Thyroid gland (tissue), 4 donors: ENCODE data around the gene MAL. TPM values are rescaled to one million over a fixed set of nuclear protein-coding genes. Genes with fewer than 3 reads are reported as not detected.
A peak's percentile ranks its signal among the peaks of the same experiment; 100 is the strongest.

Experiments
- DNase-seq, 2 donors: peaks; one replicate each; pipeline ENCODE4 v3.0.0-alpha.2; 2019
- H3K27ac ChIP-seq, 3 donors: fragments of 200-600 bp; sonication (generic); 1 replicate in 2 of 3; 2 replicates in 1 of 3; pipeline ENCODE4 v1.5.1; 2016 to 2019; ENCODE audit warnings: mild to moderate bottlenecking in 1 of 3, moderate library complexity in 1 of 3
- H3K27me3 ChIP-seq: fragments of 200-600 bp; sonication (generic); one replicate; pipeline ENCODE4 v1.5.1; 2019
- H3K36me3 ChIP-seq, 2 donors: fragments of 200-600 bp; sonication (generic); one replicate each; pipeline ENCODE4 v1.5.1; 2016 to 2019
- H3K4me1 ChIP-seq, 2 donors: fragments of 200-600 bp; sonication (generic); one replicate each; pipeline ENCODE4 v1.5.1; 2017 to 2019
- H3K4me3 ChIP-seq, 3 donors: fragments of 200-600 bp; sonication (generic); replicated peaks in 1 of 3; 1 replicate in 2 of 3; 2 replicates in 1 of 3; pipeline ENCODE4 v1.5.1; 2016; ENCODE audit warnings: mild to moderate bottlenecking in 1 of 3
- H3K9me3 ChIP-seq: fragments of 200-600 bp; sonication (generic); one replicate; pipeline ENCODE4 v1.5.1; 2017
- POLR2A ChIP-seq, 2 donors: fragments of 450-650 bp; IDR thresholded peaks; one replicate each; pipeline ENCODE4 v1.6.1; 2017; ENCODE audit warnings: antibody characterized with exemption in 2 of 2, mild to moderate bottlenecking in 2 of 2, moderate library complexity in 1 of 2
- WGBS, 2 donors: methylation state at CpG; one replicate each; pipeline ENCODE4 v1.1.5; 2017; 5-methylcytosine and 5-hydroxymethylcytosine counted together
- intact Hi-C: fragments of 100-400 bp; cut with DNase I; formaldehyde crosslinking; loops from one replicate; pipeline ENCODE4 v1.15.1; 2023
- total RNA-seq, 4 donors: library from RNA; depleted of rRNA; stranded (reverse); fragments of >200 nt; gene quantifications; one replicate each; pipeline ENCODE4 v1.2.3, GENCODE V29; 2016
- TF ChIP-seq, protein P1 (sequence below), 6 experiments: fragments of 200-600 bp in 3 of 6; fragments of 450-650 bp in 3 of 6; sonication (generic) in 3 of 6; IDR thresholded peaks; one replicate each; pipeline ENCODE4 v1.5.1; 2016 to 2019; ENCODE audit warnings: antibody characterized with exemption in 6 of 6, mild to moderate bottlenecking in 2 of 6, inconsistent platforms in 1 of 6, moderate library complexity in 1 of 6

The MAL gene
- total RNA-seq, 4 donors from 2014 or later, result 5.6 to 19.3 (median 13.3) TPM

DNA sequence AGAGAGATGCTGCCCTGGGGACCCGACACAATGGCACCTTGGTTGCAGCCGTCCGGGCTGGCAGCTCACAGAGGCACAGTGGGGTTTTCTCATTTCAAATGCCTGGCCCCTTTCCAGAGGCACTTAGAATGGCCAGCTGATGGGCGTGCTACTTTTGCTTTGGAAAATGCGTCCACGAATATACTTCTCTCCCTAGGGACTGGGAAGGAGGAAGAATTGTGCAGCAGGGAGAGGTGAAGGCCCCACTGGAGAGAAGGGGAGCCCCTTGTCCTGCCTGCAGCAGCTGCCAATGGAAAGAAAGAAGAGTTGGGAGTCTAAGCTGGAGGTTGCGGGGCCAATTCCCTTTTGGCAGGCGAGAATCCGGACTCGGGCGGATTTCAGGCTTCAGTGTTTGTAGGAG is 1.1 kb upstream of the MAL start:
- H3K27me3 ChIP-seq, result no peaks in the 10 kb centered on the region
- 67 to 72% methylated on average over 10 to 11 of the region's 11 CpGs for WGBS, 2 donors
- no peak for DNase-seq
- intact Hi-C loops, result loop anchor here (5.0 kb wide), 1 partner anchor 93 kb away; no protein-coding TSS in a partner anchor
- H3K27ac ChIP-seq, result no peak overlapping the region
- no peak overlapping the region for H3K4me3 ChIP-seq
- TF ChIP-seq, protein P1, sequence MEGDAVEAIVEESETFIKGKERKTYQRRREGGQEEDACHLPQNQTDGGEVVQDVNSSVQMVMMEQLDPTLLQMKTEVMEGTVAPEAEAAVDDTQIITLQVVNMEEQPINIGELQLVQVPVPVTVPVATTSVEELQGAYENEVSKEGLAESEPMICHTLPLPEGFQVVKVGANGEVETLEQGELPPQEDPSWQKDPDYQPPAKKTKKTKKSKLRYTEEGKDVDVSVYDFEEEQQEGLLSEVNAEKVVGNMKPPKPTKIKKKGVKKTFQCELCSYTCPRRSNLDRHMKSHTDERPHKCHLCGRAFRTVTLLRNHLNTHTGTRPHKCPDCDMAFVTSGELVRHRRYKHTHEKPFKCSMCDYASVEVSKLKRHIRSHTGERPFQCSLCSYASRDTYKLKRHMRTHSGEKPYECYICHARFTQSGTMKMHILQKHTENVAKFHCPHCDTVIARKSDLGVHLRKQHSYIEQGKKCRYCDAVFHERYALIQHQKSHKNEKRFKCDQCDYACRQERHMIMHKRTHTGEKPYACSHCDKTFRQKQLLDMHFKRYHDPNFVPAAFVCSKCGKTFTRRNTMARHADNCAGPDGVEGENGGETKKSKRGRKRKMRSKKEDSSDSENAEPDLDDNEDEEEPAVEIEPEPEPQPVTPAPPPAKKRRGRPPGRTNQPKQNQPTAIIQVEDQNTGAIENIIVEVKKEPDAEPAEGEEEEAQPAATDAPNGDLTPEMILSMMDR (IDR thresholded peaks at IDR 0.05), result no peak
- TF ChIP-seq POLR2A (IDR thresholded peaks at IDR 0.05), result no peak
- no peaks in the 10 kb centered on the region for H3K36me3 ChIP-seq
- H3K9me3 ChIP-seq, result no peaks in the 10 kb centered on the region
- H3K4me1 ChIP-seq, result peaks cover 21 to 50% of the 10 kb centered on the region in 2 donors

DNA sequence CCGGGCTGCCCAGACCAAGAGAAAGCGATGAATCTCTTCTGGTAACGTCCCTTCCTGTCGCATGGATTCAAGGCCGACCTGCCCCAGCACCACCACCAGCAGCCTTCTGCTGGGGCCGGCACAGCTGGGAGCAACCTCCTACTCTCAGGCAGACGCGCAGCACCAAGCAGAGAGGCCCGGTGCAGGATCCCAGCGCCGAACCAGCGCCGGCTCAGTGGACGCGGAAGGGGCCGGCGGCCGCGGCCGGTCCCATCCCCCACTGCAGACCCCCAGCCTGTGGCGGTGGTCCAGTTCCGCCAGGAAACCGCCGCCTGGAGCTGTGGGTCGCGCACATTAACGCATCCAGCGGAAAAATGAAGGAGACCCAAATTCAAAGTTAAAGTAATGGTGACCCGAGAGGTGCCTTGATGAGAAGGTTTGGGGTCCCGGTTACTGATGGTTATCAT is 525 bp upstream of the MAL start:
- Histone ChIP-seq H3K4me1 (peaks cover 15 to 44% of the 10 kb centered on the region in 2 donors), H3K9me3 (no peaks in the 10 kb centered on the region), H3K27me3 (no peaks in the 10 kb centered on the region), H3K4me3 (peak overlapping the region in 1 of 3 donors; percentile 43), H3K36me3 (no peaks in the 10 kb centered on the region), H3K27ac (no peak overlapping the region)
- 36 to 46% methylated on average over 15 to 21 of the region's 30 CpGs for WGBS, 2 donors
- intact Hi-C loops, result loop anchor here (5.0 kb wide), 1 partner anchor 92 kb away; no protein-coding TSS in a partner anchor
- no peak for DNase-seq
- no peak for TF ChIP-seq POLR2A (IDR thresholded peaks at IDR 0.05)

DNA sequence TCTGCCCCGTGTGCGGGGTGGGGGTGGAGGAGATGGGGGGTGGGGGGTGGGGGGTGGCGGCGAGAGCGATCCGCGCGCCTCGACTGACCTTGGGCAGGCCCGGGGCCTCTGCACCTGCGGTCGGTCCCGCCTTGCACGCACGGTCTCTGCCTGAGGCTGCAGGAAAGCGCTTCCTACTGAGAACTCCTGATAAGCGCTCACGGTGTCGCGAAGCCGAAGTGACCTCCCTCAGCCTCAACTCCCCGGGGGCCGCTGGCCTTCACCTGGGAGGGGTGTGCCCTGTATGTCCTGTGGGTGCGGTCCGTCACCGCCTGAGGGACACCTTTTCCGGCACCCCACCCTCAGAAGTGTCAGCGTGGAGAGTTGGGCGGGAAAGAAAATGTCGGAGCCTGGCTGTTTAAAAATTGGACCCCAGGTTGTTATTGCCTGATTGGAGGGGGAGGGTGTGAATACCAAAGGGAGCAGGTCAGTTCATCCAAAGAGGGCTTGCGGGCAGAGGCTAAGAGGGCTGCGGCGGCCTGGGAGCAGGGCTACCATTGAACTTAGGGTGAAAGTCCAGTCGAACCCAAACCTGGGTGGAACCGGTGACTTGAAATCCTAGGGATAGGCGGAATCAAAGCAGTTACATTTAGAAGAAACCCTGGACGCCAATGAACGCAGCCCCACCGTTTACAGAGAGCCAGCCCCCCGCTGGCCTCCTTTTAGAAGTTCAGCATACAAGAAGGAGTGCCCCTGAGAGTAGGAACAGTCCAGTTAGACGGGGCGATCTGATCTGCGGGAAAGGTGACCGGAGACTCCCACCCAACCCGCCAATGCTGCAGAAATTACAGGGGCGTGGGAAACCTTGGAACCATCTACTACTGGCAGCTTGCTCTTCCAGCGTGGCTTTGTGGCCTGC is 1.2 kb downstream of the MAL start:
- WGBS, 2 donors, result 29 to 46% methylated on average over 26 to 28 of the region's 47 CpGs
- Histone ChIP-seq H3K4me1 (peaks cover 10 to 40% of the 10 kb centered on the region in 2 donors), H3K36me3 (no peaks in the 10 kb centered on the region), H3K4me3 (peak overlapping the region in 1 of 3 donors; percentile 43), H3K27me3 (no peaks in the 10 kb centered on the region), H3K27ac (no peak overlapping the region), H3K9me3 (no peaks in the 10 kb centered on the region)
- DNase-seq, result peak; percentile 47 to 57
- TF ChIP-seq, protein P1 (IDR thresholded peaks at IDR 0.05), result no peak
- TF ChIP-seq POLR2A (IDR thresholded peaks at IDR 0.05), result no peak
- intact Hi-C loops, result no loop called here

DNA sequence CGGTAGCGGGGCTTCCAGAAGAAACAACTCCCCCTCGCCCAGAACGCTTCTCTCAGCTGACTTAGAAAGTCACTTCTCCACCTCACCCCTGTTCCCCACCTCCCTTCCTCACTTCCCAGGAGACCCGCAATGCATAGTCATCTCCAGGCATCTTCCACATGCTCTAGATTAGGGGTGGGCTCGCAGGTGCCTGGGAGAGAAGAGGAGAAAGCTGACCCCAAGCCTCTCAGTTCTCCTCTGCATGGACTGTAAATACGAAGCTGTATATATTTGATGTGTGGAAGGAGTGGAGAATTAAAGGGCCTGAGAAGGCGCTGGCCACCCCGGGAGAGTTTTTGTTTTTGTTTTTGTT is 1.8 kb downstream of the MAL start:
- WGBS, 2 donors, result 54 to 61% methylated on average over 9 of the region's 9 CpGs
- H3K27me3 ChIP-seq, result no peaks in the 10 kb centered on the region
- intact Hi-C loops, result no loop called here
- H3K36me3 ChIP-seq, result no peaks in the 10 kb centered on the region
- H3K4me1 ChIP-seq, result peaks cover 10 to 39% of the 10 kb centered on the region in 2 donors
- TF ChIP-seq, protein P1 (IDR thresholded peaks at IDR 0.05), result no peak
- no peak for TF ChIP-seq POLR2A (IDR thresholded peaks at IDR 0.05)
- H3K9me3 ChIP-seq, result no peaks in the 10 kb centered on the region
- no peak for DNase-seq
- H3K4me3 ChIP-seq, result no peak overlapping the region
- H3K27ac ChIP-seq, result no peak overlapping the region

DNA sequence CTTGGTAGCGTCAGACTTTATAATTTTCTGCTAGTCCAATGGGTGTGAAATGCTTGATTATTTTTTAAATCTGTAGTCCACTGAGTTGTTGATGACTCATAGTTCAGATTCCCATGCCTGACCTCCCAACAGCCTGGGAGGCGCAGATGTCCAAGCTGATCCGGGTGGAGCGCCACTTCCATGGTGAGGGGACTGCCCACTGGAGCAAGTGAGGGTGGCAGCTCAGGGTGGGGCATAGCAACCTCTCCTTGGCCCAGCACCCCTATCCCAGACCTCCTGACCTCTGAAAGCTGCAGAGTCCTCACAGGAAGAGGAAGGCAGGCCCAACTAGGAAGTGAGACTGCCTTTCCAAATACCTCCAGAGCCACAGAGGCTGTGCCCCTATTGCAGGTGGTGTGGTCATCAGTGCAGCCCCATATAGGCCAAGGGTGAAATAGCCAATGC is 4.4 kb downstream of the MAL start:
- Histone ChIP-seq H3K36me3 (no peaks in the 10 kb centered on the region), H3K27ac (no peak overlapping the region), H3K9me3 (no peaks in the 10 kb centered on the region), H3K4me3 (no peak overlapping the region), H3K4me1 (peaks cover 10 to 30% of the 10 kb centered on the region in 2 donors), H3K27me3 (no peaks in the 10 kb centered on the region)
- intact Hi-C loops, result no loop called here
- no peak for TF ChIP-seq POLR2A (IDR thresholded peaks at IDR 0.05)
- TF ChIP-seq, protein P1 (IDR thresholded peaks at IDR 0.05), result no peak
- no peak for DNase-seq
- WGBS, 2 donors, result 91 to 100% methylated on average over 1 to 4 of the region's 4 CpGs
